ENCODE results near the gene MTSS2. TPM values are rescaled to one million over a fixed set of nuclear protein-coding genes. Genes with fewer than 3 reads are reported as not detected.

Gene MTSS2
- total and polyA plus RNA-seq, 2 of the 4 experiments (the other 2 are of a cell fraction): 9.1 to 86.2 TPM

GRCh38 chr16:70648606-70649005 is 37.2 kb downstream of the MTSS2 start:
- BruUV-seq (replicated peaks): no TSS peak
- H2BK15ac ChIP-seq (ENCODE audit: low read depth, low read length): no peak overlapping the region
- H2BK120ac ChIP-seq (ENCODE audit: low read depth, low read length): no peak overlapping the region
- H3K4me3 ChIP-seq (ENCODE audit: insufficient read depth, low read depth, low read length): no peak overlapping the region
- no peak overlapping the region for H2BK5ac ChIP-seq (ENCODE audit: low read depth, low read length, poor library complexity, severe bottlenecking)
- peak overlapping the region; percentile 26 for H2AK9ac ChIP-seq (replicated peaks; ENCODE audit: low read depth, low read length, poor library complexity)
- no peak overlapping the region for H3K9ac ChIP-seq (ENCODE audit: low read depth, low read length)
- H4K91ac ChIP-seq (ENCODE audit: insufficient read depth, low read depth, low read length): no peak overlapping the region
- no peaks in the 10 kb centered on the region for H3K9me3 ChIP-seq (ENCODE audit: control insufficient read depth, insufficient read depth, low read length)
- no peaks in the 10 kb centered on the region for H4K20me1 ChIP-seq (ENCODE audit: insufficient read depth, low read length)
- no peak overlapping the region for H4K5ac ChIP-seq (ENCODE audit: low read depth, low read length)
- H3K18ac ChIP-seq (ENCODE audit: low read depth, low read length): no peak overlapping the region
- no peak overlapping the region for H3K27ac ChIP-seq (ENCODE audit: insufficient read depth, low read length)
- POLR2A ChIA-PET (ENCODE audit: unreplicated experiment): no interaction called here
- intact Hi-C loops (cut with micrococcal nuclease): no loop called here
- H3K23ac ChIP-seq (ENCODE audit: low read depth, low read length): no peak overlapping the region
- dilution Hi-C loops (cut with HindIII; ENCODE audit: low sequenced_read_pairs, unreplicated experiment): no loop called here
- in situ Hi-C loops (cut with MboI; ENCODE audit: low sequenced_read_pairs): loop anchor here (5.0 kb wide), 1 partner anchor 276 kb away; no protein-coding TSS in a partner anchor
- H3K27me3 ChIP-seq (ENCODE audit: control insufficient read depth, insufficient read depth, low read length): 0 out of 2 replicates have a peak, but pooled peaks cover 4% of the 10 kb centered on the region
- no peak overlapping the region for H4K8ac ChIP-seq (ENCODE audit: low read depth in 2 of 2, low read length in 2 of 2)
- peak overlapping the region; percentile 57; the same call in 1 of the 2 replicates for H2AK5ac ChIP-seq (ENCODE audit: low read depth, low read length)
- TF ChIP-seq POLR2A (IDR thresholded peaks at IDR 0.05; ENCODE audit: low read depth, low read length) (no peak), ELK1 (IDR thresholded peaks at IDR 0.05; ENCODE audit: borderline replicate concordance, low read depth, low read length) (no peak), RAD21 (IDR thresholded peaks at IDR 0.05; ENCODE audit: low read length) (no peak), SMC3 (IDR thresholded peaks at IDR 0.05; ENCODE audit: low read depth, low read length) (no peak), RFX5 (IDR thresholded peaks at IDR 0.05; ENCODE audit: low read depth, low read length) (no peak), RCOR1 (IDR thresholded peaks at IDR 0.05; ENCODE audit: insufficient replicate concordance, low read length) (no peak), USF2 (IDR thresholded peaks at IDR 0.05; ENCODE audit: low read depth, low read length) (no peak), CTCF (conservative IDR thresholded peaks at IDR 0.05; ENCODE audit: low read depth, low read length) (no peak), FOS (IDR thresholded peaks at IDR 0.05; ENCODE audit: low read depth, low read length) (no peak), MAZ (IDR thresholded peaks at IDR 0.05; ENCODE audit: borderline replicate concordance, low read depth, low read length) (no peak), CEBPB (IDR thresholded peaks at IDR 0.05; ENCODE audit: low read depth, low read length) (no peak), BHLHE40 (IDR thresholded peaks at IDR 0.05; ENCODE audit: low read depth, low read length) (no peak), NFE2L2 (IDR thresholded peaks at IDR 0.05; ENCODE audit: low read depth, low read length) (no peak), MXI1 (IDR thresholded peaks at IDR 0.05; ENCODE audit: borderline replicate concordance, low read depth, low read length) (no peak), CHD1 (IDR thresholded peaks at IDR 0.05; ENCODE audit: low read depth, low read length) (no peak), MAFK (IDR thresholded peaks at IDR 0.05; ENCODE audit: low read depth, low read length) (no peak)
- ATAC-seq (ENCODE audit: low read depth): no peak
- no peak overlapping the region for H2BK20ac ChIP-seq (ENCODE audit: low read depth, low read length)
- 0 out of 2 replicates have a peak overlapping the region, but pooled peaks have one; percentile 13 for H3K4ac ChIP-seq (ENCODE audit: low read depth, low read length)
- H3K14ac ChIP-seq (replicated peaks; ENCODE audit: low read depth, low read length): no peak overlapping the region
- H3K56ac ChIP-seq (ENCODE audit: extremely low read depth, insufficient read depth, low read length): no peak overlapping the region
- H3K4me1 ChIP-seq (ENCODE audit: control insufficient read depth, insufficient read depth, low read length): peaks cover 3% of the 10 kb centered on the region
- H2AFZ ChIP-seq (replicated peaks; ENCODE audit: low read length, poor library complexity): peak overlapping the region; percentile 41
- H3K9me1 ChIP-seq (ENCODE audit: insufficient read depth, low read length): no peaks in the 10 kb centered on the region; the same call in 1 of the 2 replicates
- 60% methylated on average over 1 of the region's 6 CpGs; no CpG with 5 or more reads in 1 of the 2 experiments for WGBS, 2 experiments (ENCODE audit: extremely low coverage in 2 of 2, insufficient read length in 1 of 2)
- DNase-seq: no peak
- no peaks in the 10 kb centered on the region for H3K36me3 ChIP-seq (ENCODE audit: control insufficient read depth, insufficient read depth, low read length)
- CTCF ChIA-PET: no interaction called here
- H3K79me1 ChIP-seq (ENCODE audit: low read depth in 1 of 2, low read length in 2 of 2): no peaks in the 10 kb centered on the region
- no peak overlapping the region for H3K4me2 ChIP-seq (ENCODE audit: low read depth, low read length)

Data from IMR-90 (cell line).